Fibroblast of the aortic adventitia (primary cell): ENCODE results near the gene IQGAP3. TPM values are rescaled to one million over a fixed set of nuclear protein-coding genes. Genes with fewer than 3 reads are reported as not detected.

Experiments
- DNase-seq: peaks from one replicate; pipeline ENCODE4 v3.0.0-alpha.2; 2010; ENCODE audit warnings: low read depth
- H3K4me3 ChIP-seq: 2 replicates; pipeline ENCODE4 v1.5.1; 2011; ENCODE audit warnings: low read depth, mild to moderate bottlenecking, control low read depth, low read length, moderate library complexity
- total RNA-seq: library from RNA; depleted of rRNA; stranded (reverse); fragments of >200 nt; gene quantifications from 2 replicates; pipeline ENCODE4 v1.2.3, GENCODE V29; 2012; ENCODE audit warnings: low replicate concordance
- TF ChIP-seq, protein P1 (sequence below): IDR thresholded peaks from 2 replicates; pipeline ENCODE4 v1.5.1; 2011; ENCODE audit warnings: mild to moderate bottlenecking, low read length, control low read depth, inconsistent platforms; ENCODE audit not compliant: insufficient read depth

The IQGAP3 gene
- total RNA-seq, 1 donor: 28.7 TPM

DNA sequence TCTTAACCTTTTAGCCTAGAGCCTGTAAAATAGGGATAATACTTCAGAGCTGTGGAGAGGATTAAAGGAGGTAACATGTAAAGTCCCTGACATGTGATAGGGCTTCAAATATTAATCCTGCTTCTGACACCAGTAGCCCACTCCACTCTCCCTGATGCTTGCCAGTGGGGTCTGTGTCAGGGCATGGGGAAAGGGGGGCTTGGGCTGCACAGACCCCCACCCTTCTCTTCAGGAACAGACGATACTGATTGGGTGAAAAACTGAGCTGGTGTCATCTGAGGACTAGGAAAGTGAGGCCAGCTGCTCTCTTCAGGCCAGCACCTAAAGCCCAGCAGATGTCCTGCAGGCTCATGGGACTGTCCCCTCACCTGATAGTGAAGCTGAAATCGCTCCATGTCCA lies 44.8 kb downstream of the IQGAP3 start:
- H3K4me3 ChIP-seq: no peak overlapping the region
- TF ChIP-seq, protein P1, sequence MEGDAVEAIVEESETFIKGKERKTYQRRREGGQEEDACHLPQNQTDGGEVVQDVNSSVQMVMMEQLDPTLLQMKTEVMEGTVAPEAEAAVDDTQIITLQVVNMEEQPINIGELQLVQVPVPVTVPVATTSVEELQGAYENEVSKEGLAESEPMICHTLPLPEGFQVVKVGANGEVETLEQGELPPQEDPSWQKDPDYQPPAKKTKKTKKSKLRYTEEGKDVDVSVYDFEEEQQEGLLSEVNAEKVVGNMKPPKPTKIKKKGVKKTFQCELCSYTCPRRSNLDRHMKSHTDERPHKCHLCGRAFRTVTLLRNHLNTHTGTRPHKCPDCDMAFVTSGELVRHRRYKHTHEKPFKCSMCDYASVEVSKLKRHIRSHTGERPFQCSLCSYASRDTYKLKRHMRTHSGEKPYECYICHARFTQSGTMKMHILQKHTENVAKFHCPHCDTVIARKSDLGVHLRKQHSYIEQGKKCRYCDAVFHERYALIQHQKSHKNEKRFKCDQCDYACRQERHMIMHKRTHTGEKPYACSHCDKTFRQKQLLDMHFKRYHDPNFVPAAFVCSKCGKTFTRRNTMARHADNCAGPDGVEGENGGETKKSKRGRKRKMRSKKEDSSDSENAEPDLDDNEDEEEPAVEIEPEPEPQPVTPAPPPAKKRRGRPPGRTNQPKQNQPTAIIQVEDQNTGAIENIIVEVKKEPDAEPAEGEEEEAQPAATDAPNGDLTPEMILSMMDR: no peak
- DNase-seq: no peak

DNA sequence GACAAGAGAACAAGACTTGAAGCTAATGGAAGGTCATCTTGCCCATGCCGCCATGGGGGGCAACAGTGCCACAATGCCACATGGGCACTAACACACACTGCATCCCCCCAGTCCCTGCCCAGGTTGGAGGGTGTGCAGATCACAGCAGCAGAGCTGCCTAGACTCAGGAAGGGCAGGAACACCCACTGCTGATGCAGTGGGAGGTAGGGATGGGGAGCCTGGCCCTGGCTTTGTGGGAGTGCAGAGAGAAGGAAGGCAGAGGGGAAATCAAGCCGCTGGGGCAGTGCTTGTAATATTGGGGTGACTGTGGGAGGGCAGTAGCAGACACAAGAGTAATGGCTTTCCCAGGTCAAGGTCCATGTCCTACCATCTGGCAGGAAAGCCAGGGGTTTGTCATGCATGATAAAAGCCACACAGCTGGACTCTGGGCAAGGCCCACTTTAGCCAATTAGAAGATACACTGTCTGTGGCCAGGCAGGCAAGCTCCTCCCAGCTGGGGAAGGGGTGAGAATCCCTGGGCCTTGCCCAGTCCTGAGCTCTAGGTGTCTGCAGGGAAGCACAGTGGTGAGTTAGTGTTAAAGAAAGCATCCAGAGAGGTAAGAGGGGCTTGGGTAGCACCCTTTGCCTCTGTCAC lies 46.4 kb downstream of the IQGAP3 start:
- DNase-seq: no peak
- no peak overlapping the region for H3K4me3 ChIP-seq
- TF ChIP-seq, protein P1: no peak

DNA sequence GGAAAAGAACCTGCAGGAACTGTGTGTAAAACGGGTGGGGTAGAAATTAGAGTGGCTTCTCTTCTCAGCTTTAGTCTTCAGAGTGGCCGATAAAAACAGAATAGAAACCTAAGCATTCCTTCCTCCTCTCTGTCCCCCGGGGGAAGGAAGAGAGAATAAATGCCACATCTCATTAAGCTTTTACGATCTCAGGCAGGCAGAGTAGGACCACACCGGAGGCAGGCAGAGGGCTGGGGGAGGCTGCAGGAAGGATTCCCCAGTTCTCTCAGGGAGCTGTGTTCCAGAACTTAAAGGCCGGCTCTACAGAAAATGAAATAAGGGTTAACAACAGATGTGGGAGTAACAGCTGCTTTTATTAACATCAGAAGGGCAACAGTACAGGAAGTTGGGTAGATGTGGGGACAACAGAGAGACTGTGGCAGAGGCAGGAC lies 47.3 kb downstream of the IQGAP3 start:
- no peak for DNase-seq
- TF ChIP-seq, protein P1: no peak
- no peak overlapping the region for H3K4me3 ChIP-seq

DNA sequence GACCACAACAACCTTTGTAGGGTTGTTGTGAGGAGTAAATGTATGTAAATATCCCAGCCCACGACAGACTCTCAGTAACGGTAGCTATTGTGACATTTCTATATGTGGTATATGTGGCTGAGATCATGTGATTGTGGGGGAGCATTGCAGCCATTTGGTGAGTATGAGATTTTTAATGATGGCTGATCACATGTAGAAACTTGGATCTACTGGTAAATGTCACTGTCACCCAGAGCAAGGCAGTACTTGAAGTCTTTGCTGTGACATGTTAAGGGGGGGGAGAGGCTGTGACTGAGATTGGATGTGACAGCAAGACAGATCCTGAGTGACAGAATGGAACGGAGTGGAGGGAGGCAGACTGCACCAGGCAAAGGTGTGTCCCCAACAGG lies 47.9 kb downstream of the IQGAP3 start:
- DNase-seq: no peak
- TF ChIP-seq, protein P1: no peak
- H3K4me3 ChIP-seq: no peak overlapping the region

DNA sequence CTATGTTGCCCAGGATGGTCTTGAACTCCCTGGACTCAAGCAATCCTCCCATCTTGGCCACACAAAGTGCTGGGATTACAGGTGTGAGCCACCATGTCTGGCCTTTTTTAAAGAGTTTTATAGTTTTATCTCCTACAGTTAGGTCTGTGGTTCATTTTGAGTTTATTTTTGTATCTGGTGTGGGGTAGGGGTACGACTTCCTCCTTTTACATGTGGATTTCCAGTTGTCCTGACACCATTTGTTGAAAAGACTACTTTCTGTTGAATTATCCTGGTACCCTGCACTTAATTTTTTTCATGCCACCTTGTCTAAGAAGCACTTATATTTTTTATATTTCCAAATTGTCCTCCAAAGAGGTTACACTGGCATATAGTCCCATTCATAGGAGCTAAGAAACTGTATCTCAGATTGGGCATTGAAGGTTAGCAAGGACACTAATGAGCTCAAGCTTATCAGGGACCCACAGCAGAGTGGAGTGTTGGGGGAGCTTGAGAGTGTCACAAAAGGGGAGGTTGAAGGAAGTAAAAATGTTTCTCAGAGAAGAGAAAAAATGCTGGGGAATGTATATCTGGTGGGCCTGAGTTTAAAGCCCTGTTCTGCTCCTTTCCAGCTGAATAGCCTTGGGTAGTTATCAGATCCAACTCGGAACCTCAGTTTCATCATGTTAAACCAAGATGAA lies 48.4 kb downstream of the IQGAP3 start:
- TF ChIP-seq, protein P1: no peak
- DNase-seq: no peak

DNA sequence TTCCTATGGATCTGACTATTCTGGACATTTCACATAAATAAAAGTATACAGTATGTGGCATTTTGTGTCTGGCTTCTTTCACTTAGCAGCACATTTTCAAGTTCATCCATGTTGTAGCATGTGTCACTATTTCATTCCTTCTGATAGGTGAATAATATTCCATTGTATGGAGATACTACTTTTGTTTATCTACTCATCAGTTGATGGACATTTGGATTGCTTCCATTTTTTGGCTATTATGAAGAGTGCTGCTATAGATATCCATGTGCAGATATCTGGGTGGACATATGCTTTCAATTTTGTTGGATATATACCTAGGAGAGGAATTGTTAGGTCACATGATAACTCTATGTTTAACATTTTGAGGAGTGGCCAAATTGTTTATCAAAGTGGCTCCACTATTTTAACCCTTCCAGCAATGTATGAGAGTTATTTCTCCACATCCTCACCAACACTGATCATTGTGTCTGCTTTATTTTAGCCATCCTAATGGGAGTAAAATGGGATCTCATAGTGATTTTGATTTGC lies 49.9 kb downstream of the IQGAP3 start:
- no peak for DNase-seq
- TF ChIP-seq, protein P1: no peak
- H3K4me3 ChIP-seq: no peak overlapping the region

More for the DNA sequence above, 48.4 kb downstream of the IQGAP3 start:
- no peak overlapping the region for H3K4me3 ChIP-seq

DNA sequence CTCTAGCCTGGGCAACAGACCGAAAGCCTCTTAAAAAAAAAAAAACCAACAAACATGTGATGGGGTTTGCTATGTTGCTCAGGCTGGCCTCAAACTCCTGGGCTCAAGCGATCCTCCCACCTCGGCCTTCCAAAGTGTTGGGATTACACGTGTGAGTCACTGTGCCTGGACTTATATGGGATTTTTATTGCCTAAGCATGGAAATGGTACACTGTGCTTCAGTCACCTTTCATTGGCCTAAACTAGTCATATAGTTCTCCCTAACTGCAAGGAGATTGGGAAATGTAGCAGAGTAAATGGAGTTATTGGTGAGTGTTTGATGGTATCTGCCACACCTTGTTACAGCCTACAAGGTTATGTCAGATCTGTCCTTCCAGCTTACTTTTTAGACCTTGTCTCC lies 54.6 kb downstream of the IQGAP3 start:
- TF ChIP-seq, protein P1: no peak
- H3K4me3 ChIP-seq: no peak overlapping the region
- DNase-seq: no peak
